Fibroblast of peridontal ligament (primary cell): ENCODE data around the gene MAST2.
"Not testable (repeated sequence)": the region's sequence is repeated elsewhere in the genome, so short reads cannot be mapped to it uniquely, and the experiment has no call there.

Source experiments
- DNase-seq: peaks from one replicate; pipeline ENCODE4 v3.0.0-alpha.2; 2010; ENCODE audit errors: extremely low read depth

The MAST2 gene

DNA sequence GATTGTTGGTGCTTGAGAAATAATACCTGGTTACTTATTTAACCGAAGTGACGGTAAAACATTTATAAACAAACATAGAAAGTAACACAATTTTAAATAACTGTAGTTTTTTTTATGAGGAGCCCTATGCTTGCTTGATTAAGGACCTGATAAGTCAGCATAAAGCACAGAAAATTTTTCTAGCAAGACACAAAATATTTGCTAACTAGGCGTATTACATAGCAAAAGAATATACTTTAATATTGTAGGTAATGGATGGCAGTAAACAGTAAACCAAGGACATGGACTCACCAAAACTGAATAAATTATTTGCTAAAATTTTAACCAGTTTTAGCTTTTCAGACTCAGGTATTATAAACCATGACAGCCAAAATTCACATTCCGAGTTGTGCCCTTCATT is 90.9 kb downstream of the MAST2 start:
- no peak for DNase-seq

DNA sequence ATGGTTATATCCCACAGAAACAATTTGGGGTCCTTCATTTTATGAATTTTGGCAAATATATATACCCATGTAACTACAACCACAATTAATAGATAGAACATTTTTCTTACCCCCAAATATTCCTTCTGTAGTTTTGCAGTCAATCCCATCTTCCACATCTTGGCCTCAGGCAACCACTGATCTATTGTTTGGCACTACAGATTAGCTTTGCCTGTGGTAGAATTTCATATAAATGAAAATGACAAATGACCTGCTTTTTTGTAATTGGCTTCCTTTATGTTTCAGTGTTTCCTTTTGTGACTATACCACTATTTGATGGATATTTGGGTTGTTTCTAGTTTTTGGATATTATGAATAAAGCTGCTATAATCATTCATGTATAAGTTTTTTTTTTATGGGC is 91.5 kb downstream of the MAST2 start:
- no peak for DNase-seq

DNA sequence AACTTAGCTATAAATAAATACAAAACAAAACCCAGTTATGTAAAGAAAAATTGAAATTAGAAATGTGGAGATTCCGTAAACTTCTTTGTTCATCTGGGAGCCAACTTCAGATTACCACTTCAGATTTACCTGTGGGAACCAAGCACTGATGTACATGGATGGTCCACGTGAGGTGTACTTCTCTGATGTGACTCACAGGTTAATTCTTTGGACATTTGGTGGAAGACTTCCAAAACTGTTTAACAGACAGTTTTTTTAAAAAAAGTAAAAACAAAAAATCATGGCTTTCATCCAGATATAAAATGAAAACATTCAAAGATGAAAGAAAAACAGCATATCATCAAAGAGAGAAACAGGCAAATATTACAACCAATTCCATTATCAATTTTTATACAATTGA is 92.0 kb downstream of the MAST2 start:
- DNase-seq, result no peak

DNA sequence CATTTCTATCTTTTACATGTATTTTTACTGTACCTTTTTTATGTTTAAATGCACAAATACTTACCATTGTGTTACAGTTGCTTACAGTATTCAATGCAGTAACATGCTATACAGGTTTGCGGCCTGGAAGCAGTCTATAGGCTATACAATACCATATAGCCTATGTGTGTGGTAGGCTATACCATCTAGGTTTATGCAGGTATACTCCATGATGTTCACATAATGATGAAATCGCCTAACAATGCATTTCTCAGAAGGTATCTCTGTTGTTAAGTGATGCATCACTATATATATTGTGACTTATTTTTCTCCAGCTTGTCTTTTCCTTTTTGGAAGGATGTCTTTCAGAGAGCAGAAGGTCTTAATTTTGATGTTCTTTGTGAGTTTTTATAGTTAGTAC is 103.5 kb downstream of the MAST2 start:
- no peak for DNase-seq

DNA sequence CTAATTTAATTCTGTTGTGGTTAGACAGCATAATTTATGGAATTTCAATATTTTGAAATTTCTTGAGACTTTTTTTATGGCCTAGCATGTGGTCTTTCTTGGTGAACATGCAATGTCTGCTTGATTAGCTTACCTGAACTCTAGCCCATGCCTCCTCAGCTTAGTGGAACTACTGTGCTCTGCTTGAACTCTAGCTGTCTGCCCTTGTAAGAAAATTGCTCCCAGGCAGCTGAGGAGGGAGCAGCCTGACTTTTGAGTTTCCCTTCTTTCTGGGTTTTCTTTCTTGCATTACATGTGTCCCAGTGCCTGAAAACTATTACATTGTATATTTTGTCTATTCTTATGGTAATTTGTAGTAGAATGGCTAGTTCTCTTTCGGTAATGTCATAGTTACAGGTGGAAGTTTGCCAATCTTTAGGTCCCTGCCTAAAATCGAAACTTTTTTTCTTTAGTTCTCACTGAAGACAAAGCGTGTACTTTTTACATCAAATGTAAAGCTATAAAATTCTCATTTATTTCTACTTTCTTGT is 105.3 kb downstream of the MAST2 start:
- peak; percentile 27 for DNase-seq

DNA sequence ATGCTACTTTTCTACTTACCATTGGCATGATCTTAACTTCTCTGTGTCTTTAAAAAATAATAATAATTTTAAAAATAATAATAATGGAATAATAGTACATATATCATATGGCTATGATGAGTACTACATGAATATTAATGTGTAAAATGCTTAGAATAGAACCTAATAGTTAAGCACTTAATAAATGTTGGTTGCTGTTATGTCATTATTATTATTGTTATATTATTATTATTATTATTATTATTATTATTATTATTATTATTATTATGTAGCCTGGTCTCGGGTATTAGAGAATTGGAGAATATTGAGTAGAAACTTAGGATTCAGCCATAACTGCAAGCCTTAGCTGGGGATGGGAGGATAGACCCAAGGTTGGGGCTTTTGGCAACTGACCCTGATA is 108.2 kb downstream of the MAST2 start:
- no peak for DNase-seq

DNA sequence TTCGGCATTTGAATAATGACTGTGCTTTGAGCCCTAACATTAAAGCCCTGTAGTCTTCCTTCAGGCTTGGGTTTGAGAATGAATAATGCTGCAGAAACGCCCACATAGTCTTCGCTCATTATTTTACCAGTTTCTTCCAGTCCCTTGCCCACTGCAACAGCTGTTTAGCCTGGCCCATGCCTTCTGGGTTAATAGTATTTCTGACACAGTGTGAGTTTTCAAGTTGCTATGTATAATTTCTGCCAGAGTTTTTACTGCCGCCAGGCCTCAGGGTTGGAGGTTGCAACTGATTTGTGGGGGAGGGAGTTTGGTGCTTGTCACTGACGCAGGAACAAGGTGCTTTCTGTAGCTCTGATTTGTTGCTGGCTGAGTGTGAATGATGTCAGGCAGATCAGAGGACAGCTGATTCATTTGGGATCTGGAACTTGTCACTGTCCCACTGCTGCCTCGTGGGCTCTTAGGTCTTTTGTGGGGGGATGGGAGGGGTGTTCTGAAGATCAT is 109.8 kb downstream of the MAST2 start:
- DNase-seq, result peak; percentile 83

DNA sequence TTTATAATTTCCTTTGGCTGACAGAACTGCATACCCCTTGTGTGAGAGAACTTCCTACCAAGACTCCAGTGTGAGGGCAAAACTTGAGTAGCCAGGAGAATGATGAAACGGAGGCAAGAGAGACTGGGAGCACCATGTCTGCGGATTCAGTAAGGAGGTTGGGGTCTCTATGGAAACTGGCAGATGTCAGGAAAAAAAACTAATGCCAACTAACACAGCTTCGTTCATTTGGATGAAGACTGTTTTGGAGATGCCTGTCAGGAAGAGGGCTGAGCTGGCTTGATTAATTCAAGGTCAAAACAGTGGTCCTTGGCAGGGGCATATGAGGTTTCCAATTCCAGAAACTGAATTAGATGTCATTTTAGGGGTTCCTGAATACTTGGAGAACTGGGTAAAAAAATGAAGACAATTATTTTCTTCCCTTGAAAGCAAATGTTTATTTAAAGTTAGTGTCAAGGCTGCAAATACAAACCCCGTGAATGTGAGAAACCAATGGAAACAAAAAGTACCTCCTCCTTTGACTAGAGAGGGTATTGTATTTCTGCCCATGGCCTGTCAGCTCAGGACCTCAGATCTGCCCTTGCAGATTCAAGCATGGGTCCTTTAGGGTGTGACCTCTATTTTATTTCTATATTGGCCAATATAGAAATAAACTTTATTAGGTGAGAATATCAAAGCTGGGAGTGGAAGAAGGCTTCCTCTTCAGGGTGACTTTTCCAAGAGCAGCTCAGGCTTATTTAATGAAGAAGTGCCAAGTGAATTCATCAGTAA is 110.5 kb downstream of the MAST2 start:
- peak; percentile 31 for DNase-seq

DNA sequence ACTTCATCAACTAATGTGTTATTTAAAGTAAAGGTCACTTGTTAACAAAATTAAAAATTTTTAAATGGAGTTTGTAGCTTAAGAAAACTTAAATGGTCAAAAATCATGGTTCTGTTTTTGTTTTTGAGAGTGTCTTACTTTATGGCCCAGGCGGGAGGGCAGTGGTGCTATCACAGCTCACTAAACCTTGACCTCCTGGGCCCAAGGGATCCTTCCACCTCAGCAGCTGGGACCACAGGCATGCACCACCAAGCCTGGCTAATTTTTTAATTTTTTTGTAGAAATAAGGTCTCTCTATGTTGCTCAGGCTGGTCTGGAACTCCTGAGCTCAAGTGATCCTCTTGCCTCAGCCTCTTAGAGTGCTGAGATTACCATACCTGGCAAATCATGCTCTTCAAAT is 111.4 kb downstream of the MAST2 start:
- no peak for DNase-seq

DNA sequence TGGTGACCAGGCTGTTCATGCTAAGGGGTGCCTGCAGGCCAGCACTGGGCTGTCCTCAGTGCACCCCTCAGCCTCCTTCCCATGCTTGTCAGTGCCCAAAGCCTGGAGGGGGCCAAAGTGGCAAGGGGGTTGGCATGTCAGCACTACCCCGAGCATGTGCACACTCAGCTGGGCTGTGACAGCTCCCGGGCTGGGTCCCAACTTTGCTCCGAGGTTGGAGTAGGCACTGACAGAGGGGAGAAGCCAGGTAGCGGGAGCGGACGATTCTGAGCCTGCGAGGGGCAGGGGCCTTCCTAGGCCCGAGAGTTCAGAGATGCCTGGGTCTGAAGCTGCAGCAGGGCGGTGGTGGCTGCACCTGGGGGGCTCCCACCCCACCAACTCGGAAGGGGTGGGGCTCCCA is 119.0 kb downstream of the MAST2 start:
- no peak for DNase-seq

DNA sequence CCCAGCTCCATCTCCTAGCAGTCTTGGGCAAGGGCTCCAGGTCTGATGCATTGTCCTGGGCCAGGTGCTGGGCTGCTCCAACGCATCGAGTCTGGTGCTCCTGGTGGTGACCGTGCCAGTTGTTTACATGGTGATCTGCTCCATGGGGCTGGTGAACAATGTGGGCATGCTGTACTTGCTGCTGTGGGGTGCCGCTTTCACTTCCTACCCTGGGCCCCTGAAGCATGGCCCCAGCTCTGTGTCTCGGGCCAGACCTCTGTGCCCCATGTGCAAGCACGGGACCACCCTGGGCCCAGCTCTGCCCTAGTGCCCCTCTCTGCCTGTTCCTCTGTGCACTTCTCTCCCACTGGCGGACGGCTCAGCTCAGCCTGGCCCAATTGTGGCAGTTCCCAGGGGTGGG is 119.4 kb downstream of the MAST2 start:
- no peak for DNase-seq

DNA sequence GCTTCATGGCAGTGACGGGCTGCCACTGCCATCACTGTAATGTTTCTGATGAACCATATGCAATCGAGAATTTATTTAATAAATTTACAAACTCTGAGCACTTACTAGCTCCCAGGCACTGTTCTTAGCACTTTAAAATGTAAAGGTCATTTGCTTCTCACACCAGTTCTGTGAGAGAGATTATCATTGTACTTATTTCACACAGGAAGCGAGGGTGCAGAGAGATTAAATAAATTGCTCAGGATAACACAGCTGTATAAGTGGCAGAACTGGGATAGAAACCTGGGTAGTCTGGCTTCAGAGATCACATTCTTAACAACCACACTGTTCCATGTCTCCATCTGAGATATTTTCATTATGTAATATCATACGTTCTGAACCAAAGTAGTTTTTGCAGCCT is 119.9 kb downstream of the MAST2 start:
- DNase-seq, result no peak

DNA sequence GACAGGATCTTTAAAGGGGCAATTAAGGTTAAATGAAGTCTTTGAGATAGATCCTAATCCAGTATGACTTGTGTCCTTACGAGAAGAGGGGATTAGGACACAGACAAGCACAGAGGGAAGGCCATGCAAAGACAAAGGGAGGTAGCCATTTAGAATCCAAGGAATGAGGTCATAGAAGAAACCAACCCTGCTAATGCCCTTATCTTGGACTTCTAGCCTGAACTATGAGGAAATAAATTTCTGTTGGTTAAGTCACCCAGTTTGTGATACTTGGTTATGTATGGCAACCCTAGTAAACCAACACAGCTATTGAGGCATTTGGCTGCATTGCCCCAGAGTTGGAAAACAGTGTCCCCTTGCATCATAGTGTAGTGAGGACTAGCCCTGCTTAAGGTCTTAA is 121.3 kb downstream of the MAST2 start:
- DNase-seq, result peak; percentile 28

DNA sequence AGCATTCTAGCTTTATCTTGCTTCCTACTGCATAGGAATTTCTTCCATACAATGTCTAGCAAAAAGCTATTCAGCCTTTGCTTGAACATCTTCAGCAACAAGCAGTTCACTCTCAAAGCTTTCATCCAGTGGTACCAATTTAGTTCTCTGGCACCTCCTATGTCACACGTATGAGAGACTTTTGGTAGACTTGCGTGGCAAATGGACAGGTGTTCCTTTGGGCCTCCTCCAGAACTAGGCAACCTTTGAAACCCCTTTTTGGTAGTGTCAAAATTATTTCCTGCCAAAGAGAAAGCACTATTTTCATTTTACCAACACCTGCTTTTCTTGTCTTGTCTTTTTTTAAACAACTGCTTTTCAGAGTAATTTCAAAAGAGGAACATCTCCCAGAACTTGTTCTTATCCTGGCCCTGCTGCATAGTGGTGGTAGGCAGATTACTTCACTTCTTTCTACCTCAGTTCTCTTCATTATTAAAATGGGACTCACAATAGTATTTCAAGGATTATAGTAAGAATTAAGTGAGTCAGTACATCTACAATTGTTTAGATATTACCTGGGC is 122.4 kb downstream of the MAST2 start:
- no peak for DNase-seq

DNA sequence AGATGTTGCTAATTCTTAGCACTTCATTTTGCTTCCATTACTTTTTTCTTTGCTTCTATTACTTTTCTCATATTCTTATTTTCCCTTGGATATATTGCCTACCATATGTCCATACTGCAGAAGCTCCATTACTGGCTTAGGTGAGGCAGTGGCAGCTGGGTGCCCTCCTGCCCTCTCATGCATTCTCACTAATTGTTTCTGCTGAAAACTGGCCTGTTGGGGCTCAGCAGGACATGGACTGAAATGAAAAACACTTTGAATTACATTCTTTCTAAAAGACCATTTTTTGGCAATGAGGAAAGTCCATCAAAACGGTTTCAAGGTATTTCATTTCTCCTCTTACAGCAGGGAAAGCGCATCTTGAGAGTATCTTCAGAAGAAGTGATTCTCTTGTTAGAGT is 122.9 kb downstream of the MAST2 start:
- DNase-seq, result no peak

DNA sequence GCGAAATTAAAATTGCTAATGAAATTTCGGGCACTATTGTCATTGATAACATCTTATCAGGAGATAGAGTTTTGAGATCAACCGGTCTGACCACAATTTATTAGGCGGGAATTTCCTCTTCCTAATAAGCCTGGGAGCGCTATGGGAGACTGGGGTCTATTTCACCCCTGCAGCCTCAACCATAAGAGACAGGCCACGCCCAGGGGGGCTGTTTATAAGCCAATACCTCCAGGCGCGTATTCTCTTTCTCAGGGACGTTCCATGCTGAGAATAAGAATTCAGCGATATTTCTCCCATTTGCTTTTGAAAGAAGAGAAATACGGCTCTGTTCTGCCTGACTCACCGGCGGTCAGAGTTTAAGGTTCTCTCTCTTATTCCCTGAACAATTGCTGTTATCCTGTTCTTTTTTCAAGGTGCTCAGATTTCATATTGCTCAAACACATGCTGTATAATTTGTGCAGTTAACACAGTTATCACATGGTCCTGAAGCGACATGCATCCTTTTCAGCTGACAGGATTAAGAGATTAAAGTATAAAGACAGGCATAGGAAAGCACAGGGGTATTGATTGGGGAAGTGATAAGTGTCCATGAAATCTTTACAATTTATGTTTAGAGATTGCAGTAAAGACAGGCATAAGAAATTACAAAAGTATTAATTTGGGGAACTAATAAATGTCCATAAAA is 124.0 kb downstream of the MAST2 start:
- not testable (repeated sequence) for DNase-seq

DNA sequence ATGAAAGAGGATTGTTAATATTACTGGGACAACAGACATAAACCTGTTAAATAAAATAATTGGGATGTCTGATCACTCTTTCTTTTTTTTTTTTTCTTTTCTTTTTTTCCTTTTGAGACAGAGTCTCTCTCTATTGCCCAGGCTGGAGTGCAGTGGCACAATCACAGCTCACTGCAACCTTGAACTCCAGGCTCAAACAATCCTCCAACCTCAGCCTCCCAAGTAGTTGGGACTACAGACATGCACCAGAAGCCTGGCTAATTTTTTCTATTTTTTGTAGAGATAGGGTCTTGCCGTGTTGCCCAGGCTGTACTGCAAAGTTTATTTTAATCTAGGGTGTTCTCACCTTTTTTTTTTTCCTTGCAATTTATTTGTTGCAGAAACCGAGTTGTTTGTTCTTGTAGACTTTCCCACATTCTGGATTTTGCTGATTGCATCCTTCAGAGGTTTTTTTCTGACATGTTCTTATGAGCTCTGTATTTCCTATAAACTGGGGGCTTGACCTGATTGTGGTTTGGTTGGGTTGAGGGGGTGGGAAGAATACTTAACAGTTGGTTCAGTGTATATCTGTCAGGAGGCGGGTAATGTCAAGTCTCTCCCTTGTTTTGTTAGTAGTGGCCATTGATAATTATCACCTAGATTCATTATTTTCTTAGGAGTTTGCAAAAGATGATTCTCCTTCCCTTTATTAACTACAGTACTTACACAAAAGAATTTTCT is 125.2 kb downstream of the MAST2 start:
- no peak for DNase-seq

DNA sequence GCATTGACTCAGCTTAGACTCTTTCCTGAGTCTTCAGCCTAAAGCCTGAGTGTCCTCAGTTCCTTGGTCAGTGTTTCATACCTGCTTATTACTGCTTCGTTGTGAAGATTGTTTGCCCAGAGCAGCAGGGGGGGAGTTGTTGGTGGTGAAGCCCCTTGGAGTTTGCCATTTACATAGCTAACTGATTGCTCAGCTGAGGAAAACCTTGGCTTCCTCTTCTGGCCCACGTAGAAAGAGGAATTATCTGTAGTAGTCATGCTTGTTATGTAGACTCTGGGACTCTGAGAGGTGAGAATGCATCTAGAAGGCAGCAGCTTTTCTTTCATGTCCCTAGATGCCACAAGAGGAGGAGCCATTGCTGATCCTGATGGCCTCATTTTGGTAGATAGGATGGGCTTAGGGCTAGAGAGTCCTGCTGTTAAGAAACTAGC is 125.9 kb downstream of the MAST2 start:
- DNase-seq, result peak; percentile 54

DNA sequence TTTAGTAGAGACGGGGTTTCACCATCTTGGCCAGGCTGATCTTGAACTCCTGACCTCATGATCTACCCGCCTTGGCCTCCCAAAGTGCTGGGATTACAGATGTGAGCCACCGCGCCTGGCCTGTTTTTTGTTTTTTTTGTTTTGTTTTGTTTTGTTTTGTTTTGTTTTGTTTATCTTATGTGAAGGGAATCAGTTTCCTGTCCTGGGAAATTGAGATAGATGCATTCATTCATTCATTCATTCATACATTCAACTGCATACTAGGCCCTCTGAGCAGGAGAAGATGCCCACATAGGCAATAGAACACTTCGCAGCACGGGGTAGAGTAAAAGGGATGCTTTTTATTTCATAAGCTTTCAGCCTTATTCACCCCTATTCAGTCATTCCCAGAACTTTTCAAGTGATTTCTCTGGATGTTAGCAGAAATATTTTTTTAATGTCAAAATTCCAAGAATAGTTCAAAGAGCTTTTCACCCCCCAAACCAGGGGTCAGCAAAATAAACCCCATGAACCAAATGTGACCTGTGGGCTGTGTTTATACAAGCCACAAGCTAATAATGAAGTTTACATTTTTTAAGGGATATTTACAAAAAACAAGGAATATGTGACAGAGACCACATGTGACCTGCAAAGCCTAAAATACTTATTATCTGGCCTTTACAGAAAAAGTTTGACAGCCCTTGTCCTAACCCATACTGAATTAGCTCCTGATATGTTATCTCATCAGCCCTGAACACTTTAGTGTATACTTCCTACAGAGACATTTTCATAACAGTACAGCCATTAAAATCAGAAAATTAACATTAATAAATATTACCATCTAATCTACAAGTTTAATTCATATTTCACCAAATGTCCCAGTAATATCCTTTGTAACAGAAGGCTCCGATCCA is 127.1 kb downstream of the MAST2 start:
- no peak for DNase-seq

DNA sequence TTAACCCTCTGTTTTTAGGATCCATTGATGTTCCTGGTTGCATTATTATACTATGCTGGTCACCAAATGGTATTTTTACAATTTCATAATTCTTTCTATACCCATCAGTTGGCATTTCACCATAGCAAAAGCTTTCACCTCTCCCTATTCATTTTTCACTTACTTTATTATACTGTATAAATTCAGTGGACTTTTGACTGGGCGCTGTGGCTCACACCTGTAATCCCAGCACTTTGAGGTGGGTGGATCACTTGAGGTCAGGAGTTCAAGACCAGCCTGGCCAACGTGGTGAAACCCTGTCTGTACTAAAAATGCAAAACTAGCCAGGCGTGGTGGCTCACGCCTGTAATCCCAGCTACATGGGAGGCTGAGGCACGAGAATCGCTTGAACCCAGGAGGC is 128.8 kb downstream of the MAST2 start:
- not testable (repeated sequence) for DNase-seq

DNA sequence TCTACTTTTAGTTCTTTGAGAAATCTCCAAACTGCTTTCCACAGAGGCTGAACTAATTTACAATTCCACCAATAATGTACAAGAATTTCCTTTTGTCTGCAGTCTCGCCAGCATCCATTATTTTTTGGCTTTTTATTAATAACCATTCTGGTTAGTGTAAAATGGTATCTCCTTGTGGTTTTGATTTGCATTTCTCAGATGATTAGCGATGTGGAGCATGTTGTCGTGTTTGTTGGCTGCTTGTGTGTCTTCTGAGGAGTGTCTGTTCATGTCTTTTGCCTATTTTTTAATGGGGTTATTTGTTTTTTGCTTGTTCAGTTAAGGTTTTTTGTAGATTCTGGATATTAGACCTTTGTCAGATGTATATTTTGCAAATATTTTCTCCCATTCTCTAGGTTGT is 131.5 kb downstream of the MAST2 start:
- no peak for DNase-seq
